IMR-90 (cell line): ENCODE results near the gene AATF. TPM values are rescaled to one million over a fixed set of nuclear protein-coding genes. Genes with fewer than 3 reads are reported as not detected.

Experiments
- ATAC-seq: fragments of 200-7000 bp; cut with Tn5 transposase; 2 replicates; pipeline ENCODE4 v1.9.1; 2020; ENCODE audit warnings: low read depth, mild to moderate bottlenecking, moderate library complexity
- BruUV-seq: library from RNA; stranded (reverse); fragments of 400-500 nt; replicated peaks from 2 replicates; lab custom pipeline; 2021; lab: Mats Ljungman, UMichigan
- CTCF ChIA-PET: fragments of 300-600 bp; formaldehyde crosslinking; extraction: SDS; loops from one replicate; lab custom pipeline; 2021; ENCODE audit warnings: antibody characterized with exemption; lab: Yijun Ruan, JAX
- POLR2A ChIA-PET: fragments of 300-600 bp; sonication (Branson Sonifier 250); formaldehyde crosslinking; loops from one replicate; lab custom pipeline; 2022; ENCODE audit warnings: antibody characterized with exemption; ENCODE audit not compliant: unreplicated experiment; lab: Charles Lee
- DNase-seq: peaks from one replicate; pipeline ENCODE4 v3.0.0; 2013
- H2AFZ ChIP-seq: replicated peaks from 2 replicates; pipeline ENCODE3; 2013; ENCODE audit warnings: low read length, mild to moderate bottlenecking; ENCODE audit not compliant: poor library complexity
- H2AK5ac ChIP-seq: 2 replicates; pipeline ENCODE4 v1.6.1; 2013; ENCODE audit warnings: low read depth, low read length, inconsistent platforms
- H2AK9ac ChIP-seq: replicated peaks from 2 replicates; pipeline ENCODE3; 2013; ENCODE audit warnings: mild to moderate bottlenecking, low read depth, low read length, moderate library complexity; ENCODE audit not compliant: poor library complexity
- H2BK120ac ChIP-seq: 2 replicates; pipeline ENCODE4 v1.6.1; 2013; ENCODE audit warnings: low read depth, low read length, inconsistent platforms
- H2BK15ac ChIP-seq: 3 replicates; pipeline ENCODE4 v1.6.1; 2013; ENCODE audit warnings: low read depth, low read length, inconsistent platforms
- H2BK20ac ChIP-seq: 2 replicates; pipeline ENCODE4 v1.6.1; 2013; ENCODE audit warnings: low read depth, mild to moderate bottlenecking, inconsistent platforms, low read length, moderate library complexity
- H2BK5ac ChIP-seq: 2 replicates; pipeline ENCODE4 v1.6.1; 2013; ENCODE audit warnings: mild to moderate bottlenecking, low read depth, low read length, inconsistent platforms; ENCODE audit not compliant: poor library complexity, severe bottlenecking
- H3K14ac ChIP-seq: replicated peaks from 2 replicates; pipeline ENCODE4 v1.6.1; 2013; ENCODE audit warnings: low read depth, low read length, inconsistent platforms
- H3K18ac ChIP-seq: 2 replicates; pipeline ENCODE4 v1.6.1; 2013; ENCODE audit warnings: low read depth, low read length, control low read depth
- H3K23ac ChIP-seq: 2 replicates; pipeline ENCODE4 v1.6.1; 2013; ENCODE audit warnings: low read depth, low read length, inconsistent platforms
- H3K27ac ChIP-seq: 2 replicates; pipeline ENCODE4 v1.5.1; 2013; ENCODE audit warnings: mild to moderate bottlenecking, control low read depth, low read length; ENCODE audit not compliant: insufficient read depth
- H3K27me3 ChIP-seq: 2 replicates; pipeline ENCODE4 v1.6.1; 2013; ENCODE audit warnings: low read length; ENCODE audit not compliant: control insufficient read depth, insufficient read depth
- H3K36me3 ChIP-seq: 2 replicates; pipeline ENCODE4 v1.6.1; 2013; ENCODE audit warnings: low read length, mixed read lengths; ENCODE audit not compliant: control insufficient read depth, insufficient read depth
- H3K4ac ChIP-seq: 2 replicates; pipeline ENCODE4 v1.6.1; 2013; ENCODE audit warnings: low read depth, low read length, inconsistent platforms
- H3K4me1 ChIP-seq: 2 replicates; pipeline ENCODE4 v1.6.1; 2013; ENCODE audit warnings: low read length, mixed read lengths; ENCODE audit not compliant: control insufficient read depth, insufficient read depth
- H3K4me2 ChIP-seq: 2 replicates; pipeline ENCODE4 v1.6.1; 2013; ENCODE audit warnings: low read depth, mild to moderate bottlenecking, control low read depth, low read length, moderate library complexity
- H3K4me3 ChIP-seq: 2 replicates; pipeline ENCODE4 v1.5.1; 2013; ENCODE audit warnings: low read depth, mild to moderate bottlenecking, control low read depth, low read length, moderate library complexity; ENCODE audit not compliant: insufficient read depth
- H3K56ac ChIP-seq: 2 replicates; pipeline ENCODE4 v1.6.1; 2013; ENCODE audit warnings: low read length, inconsistent platforms; ENCODE audit not compliant: insufficient read depth; ENCODE audit errors: extremely low read depth
- H3K79me1 ChIP-seq, 2 experiments: 2 replicates each; pipeline ENCODE4 v1.6.1; 2013; ENCODE audit warnings: low read length in 2 of 2, inconsistent platforms in 1 of 2, low read depth in 1 of 2
- H3K9ac ChIP-seq: 2 replicates; pipeline ENCODE4 v1.6.1; 2013; ENCODE audit warnings: low read depth, low read length, control low read depth
- H3K9me1 ChIP-seq: 2 replicates; pipeline ENCODE4 v1.6.1; 2013; ENCODE audit warnings: low read length, inconsistent platforms; ENCODE audit not compliant: insufficient read depth
- H3K9me3 ChIP-seq: 2 replicates; pipeline ENCODE4 v1.6.1; 2013; ENCODE audit warnings: low read length; ENCODE audit not compliant: control insufficient read depth, insufficient read depth
- H4K20me1 ChIP-seq: 2 replicates; pipeline ENCODE4 v1.6.1; 2013; ENCODE audit warnings: low read length, inconsistent platforms; ENCODE audit not compliant: insufficient read depth
- H4K5ac ChIP-seq: 2 replicates; pipeline ENCODE4 v1.6.1; 2013; ENCODE audit warnings: mild to moderate bottlenecking, low read depth, low read length, control low read depth
- H4K8ac ChIP-seq, 2 experiments: 2 replicates each; pipeline ENCODE4 v1.6.1; 2013; ENCODE audit warnings: low read depth in 2 of 2, low read length in 2 of 2, control low read depth in 1 of 2, inconsistent platforms in 1 of 2
- H4K91ac ChIP-seq: 2 replicates; pipeline ENCODE4 v1.6.1; 2013; ENCODE audit warnings: low read depth, low read length, inconsistent platforms; ENCODE audit not compliant: insufficient read depth
- BHLHE40 ChIP-seq: fragments of 150-350 bp; IDR thresholded peaks from 2 replicates; pipeline ENCODE4 v1.6.1; 2016; ENCODE audit warnings: mild to moderate bottlenecking, low read depth, low read length
- CHD1 ChIP-seq: IDR thresholded peaks from 2 replicates; pipeline ENCODE4 v1.6.1; 2012; ENCODE audit warnings: low read depth, low read length, improper control_type of control experiment
- CTCF ChIP-seq: conservative IDR thresholded peaks from 2 replicates; pipeline ENCODE4 v1.5.1; 2012; ENCODE audit warnings: mild to moderate bottlenecking, low read depth, low read length, improper control_type of control experiment
- ELK1 ChIP-seq: fragments of 150-350 bp; IDR thresholded peaks from 2 replicates; pipeline ENCODE4 v1.6.1; 2016; ENCODE audit warnings: low read depth, mild to moderate bottlenecking, low read length, moderate library complexity, borderline replicate concordance
- FOS ChIP-seq: fragments of 150-350 bp; IDR thresholded peaks from 2 replicates; pipeline ENCODE4 v1.6.1; 2016; ENCODE audit warnings: low read depth, low read length
- MAZ ChIP-seq: IDR thresholded peaks from 2 replicates; pipeline ENCODE4 v1.6.1; 2012; ENCODE audit warnings: low read depth, mild to moderate bottlenecking, low read length, improper control_type of control experiment, moderate library complexity, borderline replicate concordance
- MXI1 ChIP-seq: IDR thresholded peaks from 2 replicates; pipeline ENCODE4 v1.6.1; 2012; ENCODE audit warnings: low read depth, mild to moderate bottlenecking, low read length, moderate library complexity, borderline replicate concordance
- NFE2L2 ChIP-seq: fragments of 150-350 bp; IDR thresholded peaks from 2 replicates; pipeline ENCODE4 v1.6.1; 2016; ENCODE audit warnings: low read depth, mild to moderate bottlenecking, low read length
- RAD21 ChIP-seq: IDR thresholded peaks from 2 replicates; pipeline ENCODE4 v1.6.1; 2012; ENCODE audit warnings: low read length, improper control_type of control experiment
- RCOR1 ChIP-seq: IDR thresholded peaks from 2 replicates; pipeline ENCODE4 v1.6.1; 2012; ENCODE audit warnings: mild to moderate bottlenecking, low read length, improper control_type of control experiment; ENCODE audit not compliant: insufficient replicate concordance
- RFX5 ChIP-seq: IDR thresholded peaks from 2 replicates; pipeline ENCODE4 v1.8.0; 2012; ENCODE audit warnings: low read depth, mild to moderate bottlenecking, low read length, moderate library complexity
- SMC3 ChIP-seq: fragments of 150-350 bp; IDR thresholded peaks from 2 replicates; pipeline ENCODE4 v1.6.1; 2016; ENCODE audit warnings: low read depth, mild to moderate bottlenecking, antibody characterized with exemption, low read length, moderate library complexity
- USF2 ChIP-seq: fragments of 150-350 bp; IDR thresholded peaks from 2 replicates; pipeline ENCODE4 v1.6.1; 2017; ENCODE audit warnings: mild to moderate bottlenecking, antibody characterized with exemption, low read length, low read depth
- WGBS, 2 experiments: methylation state at CpG; one replicate each; pipeline versions ENCODE4 v1.1.5 to v1.1.7; 2013; ENCODE audit warnings: missing lambda C conversion rate in 2 of 2; ENCODE audit not compliant: insufficient read length in 1 of 2; ENCODE audit errors: extremely low coverage in 2 of 2; 5-methylcytosine and 5-hydroxymethylcytosine counted together
- dilution Hi-C: fragments of 300-500 bp; cut with HindIII; formaldehyde crosslinking; loops from one replicate; pipeline ENCODE4 v1.14.3; 2018; ENCODE audit warnings: low sequenced_read_pairs; ENCODE audit not compliant: unreplicated experiment
- in situ Hi-C: fragments of 300-500 bp; cut with MboI; formaldehyde crosslinking; loops from 3 replicates; pipeline ENCODE4 v1.14.3; 2019; ENCODE audit warnings: low sequenced_read_pairs, inconsistent platforms, mixed read lengths
- intact Hi-C: fragments of 100-400 bp; cut with micrococcal nuclease; formaldehyde crosslinking; loops from 2 replicates; pipeline ENCODE4 v1.10.0; 2022
- polyA plus RNA-seq, 3 experiments: library from polyadenylated mRNA; depleted of rRNA; stranded (reverse); fragments of >200 nt; gene quantifications; 2 replicates each; pipeline ENCODE4 v1.2.3, GENCODE V29; 2012; ENCODE audit warnings: low replicate concordance in 1 of 3
- total RNA-seq: library from RNA; depleted of rRNA; stranded (reverse); fragments of >200 nt; gene quantifications from 2 replicates; pipeline ENCODE4 v1.2.3, GENCODE V29; 2012

The AATF gene
- total and polyA plus RNA-seq, 2 of the 4 experiments (the other 2 are of a cell fraction): 21.0 to 34.8 TPM

- Histone ChIP-seq H2BK120ac (no peak overlapping the region), H3K4me2 (no peak overlapping the region), H2BK20ac (no peak overlapping the region), H4K20me1 (0 out of 2 replicates have a peak, but pooled peaks cover 7% of the 10 kb centered on the region), H3K4me1 (peaks cover 1% of the 10 kb centered on the region; the same call in 1 of the 2 replicates), H3K36me3 (no peaks in the 10 kb centered on the region), H3K23ac (no peak overlapping the region), H3K9me3 (peaks cover 16% of the 10 kb centered on the region), H3K9me1 (no peaks in the 10 kb centered on the region), H2AK5ac (no peak overlapping the region), H2AFZ (no peak overlapping the region), H3K9ac (no peak overlapping the region), H2BK5ac (no peak overlapping the region), H3K14ac (no peak overlapping the region), H2AK9ac (no peak overlapping the region), H3K56ac (no peak overlapping the region), H3K27ac (no peak overlapping the region), H2BK15ac (no peak overlapping the region), H3K4ac (no peak overlapping the region), H4K8ac (no peak overlapping the region), H3K79me1 (no peaks in the 10 kb centered on the region), H4K91ac (no peak overlapping the region), H3K27me3 (peaks cover 89% of the 10 kb centered on the region), H4K5ac (no peak overlapping the region), H3K4me3 (no peak overlapping the region), H3K18ac (no peak overlapping the region)
- ATAC-seq (no peak), DNase-seq (no peak)
- no TSS peak for BruUV-seq
- ChIA-PET CTCF (interaction anchor here (0.6 to 1.2 kb wide), 2 partner anchors 105 to 1999 kb away, joined by 3 read pairs; no protein-coding TSS in a partner anchor), POLR2A (no interaction called here)
- intact Hi-C loops: loop anchor here (10.0 kb wide), 1 partner anchor 309 kb away; no protein-coding TSS in a partner anchor
- in situ Hi-C loops: no loop called here
- dilution Hi-C loops: no loop called here
- 20% methylated on average over 2 of the region's 44 CpGs; no CpG with 5 or more reads in 1 of the 2 experiments for WGBS, 2 experiments
- no peak for TF ChIP-seq RCOR1
- TF ChIP-seq FOS: no peak
- no peak for TF ChIP-seq MAZ
- TF ChIP-seq RAD21: no peak
- no peak for TF ChIP-seq CHD1
- no peak for TF ChIP-seq ELK1
- no peak for TF ChIP-seq RFX5
- TF ChIP-seq SMC3: no peak
- no peak for TF ChIP-seq NFE2L2
- TF ChIP-seq USF2: no peak
- no peak for TF ChIP-seq BHLHE40
- no peak for TF ChIP-seq CTCF
- no peak for TF ChIP-seq MXI1
These were observed 5.2 kb upstream of the AATF start for GRCh38 chr17:36943250-36944191.
